HG02759 (cell line): Measurements from ENCODE around the gene OSBPL2.

Source experiments
- ATAC-seq: cut with Tn5 transposase; IDR thresholded peaks from one replicate; pipeline ENCODE4 v1.9.1; 2021; ENCODE audit warnings: mild to moderate bottlenecking, moderate library complexity; ENCODE audit not compliant: unreplicated experiment

Gene OSBPL2

GRCh38 chr20:62321521-62321948 is 83.2 kb downstream of the OSBPL2 start:
- no peak for ATAC-seq

DNA sequence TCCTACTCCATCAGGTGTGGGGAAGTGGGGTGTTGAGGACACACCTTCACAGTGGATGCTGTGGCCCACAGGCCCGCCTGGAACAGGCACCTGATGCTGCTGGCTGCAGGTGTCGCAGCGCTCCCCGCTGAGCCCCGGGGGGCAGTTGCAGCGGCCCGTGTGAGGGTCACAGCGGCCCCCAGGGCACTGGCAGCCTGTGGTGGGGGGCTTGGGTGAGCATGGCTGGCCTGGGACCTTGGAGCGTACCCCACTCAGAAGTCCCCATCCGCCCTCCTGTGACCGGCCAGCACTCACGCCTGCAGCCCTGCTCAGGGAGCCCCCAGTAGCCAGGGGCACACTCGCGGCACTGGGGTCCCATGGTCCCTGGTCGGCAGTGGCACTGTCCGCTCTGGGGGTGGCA is 83.7 kb downstream of the OSBPL2 start:
- no peak for ATAC-seq

GRCh38 chr20:62322492-62323041 is 84.2 kb downstream of the OSBPL2 start:
- ATAC-seq, result no peak

DNA sequence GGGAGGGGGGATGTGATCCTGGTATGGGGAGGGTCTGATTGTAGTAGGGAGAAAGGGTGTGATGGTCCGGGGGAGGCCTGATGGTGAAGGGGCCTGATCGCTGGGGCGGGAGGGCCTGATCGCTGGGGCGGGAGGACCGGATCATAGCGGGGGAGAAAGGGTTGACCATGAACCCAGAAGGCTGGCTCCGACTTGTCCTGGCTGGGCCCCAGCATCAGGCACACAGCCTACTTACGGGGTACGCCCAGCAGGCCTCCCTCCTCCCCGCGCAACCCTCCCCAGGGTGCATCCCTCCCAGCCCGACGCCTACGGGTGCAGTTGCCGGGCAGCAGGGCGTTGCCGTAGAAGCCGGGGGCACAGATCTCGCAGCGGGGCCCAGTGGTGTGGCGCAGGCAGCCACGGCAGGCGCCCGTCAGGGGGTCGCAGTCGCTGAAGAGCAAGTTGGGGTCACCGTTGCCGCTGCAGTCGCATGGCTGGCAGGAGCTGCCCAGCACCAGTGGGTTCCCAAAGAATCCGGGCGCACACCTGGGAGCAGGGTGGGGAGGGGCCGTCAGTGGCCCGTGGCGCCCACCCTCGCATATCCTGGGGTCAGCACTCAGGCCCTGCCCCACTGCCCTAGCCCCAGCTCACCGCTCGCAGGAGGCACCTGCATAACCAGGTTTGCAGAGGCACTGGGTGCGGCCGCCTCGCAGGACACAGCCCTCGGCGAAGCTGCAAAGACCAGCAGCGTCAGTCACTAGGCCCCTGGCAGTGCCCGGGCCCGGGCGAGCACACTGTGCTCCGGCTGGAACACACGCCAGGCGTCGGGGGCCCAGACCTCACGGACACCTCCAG is 85.0 kb downstream of the OSBPL2 start:
- no peak for ATAC-seq

- ATAC-seq, result no peak
These were observed 85.9 kb downstream of the OSBPL2 start for GRCh38 chr20:62323980-62324906.

DNA sequence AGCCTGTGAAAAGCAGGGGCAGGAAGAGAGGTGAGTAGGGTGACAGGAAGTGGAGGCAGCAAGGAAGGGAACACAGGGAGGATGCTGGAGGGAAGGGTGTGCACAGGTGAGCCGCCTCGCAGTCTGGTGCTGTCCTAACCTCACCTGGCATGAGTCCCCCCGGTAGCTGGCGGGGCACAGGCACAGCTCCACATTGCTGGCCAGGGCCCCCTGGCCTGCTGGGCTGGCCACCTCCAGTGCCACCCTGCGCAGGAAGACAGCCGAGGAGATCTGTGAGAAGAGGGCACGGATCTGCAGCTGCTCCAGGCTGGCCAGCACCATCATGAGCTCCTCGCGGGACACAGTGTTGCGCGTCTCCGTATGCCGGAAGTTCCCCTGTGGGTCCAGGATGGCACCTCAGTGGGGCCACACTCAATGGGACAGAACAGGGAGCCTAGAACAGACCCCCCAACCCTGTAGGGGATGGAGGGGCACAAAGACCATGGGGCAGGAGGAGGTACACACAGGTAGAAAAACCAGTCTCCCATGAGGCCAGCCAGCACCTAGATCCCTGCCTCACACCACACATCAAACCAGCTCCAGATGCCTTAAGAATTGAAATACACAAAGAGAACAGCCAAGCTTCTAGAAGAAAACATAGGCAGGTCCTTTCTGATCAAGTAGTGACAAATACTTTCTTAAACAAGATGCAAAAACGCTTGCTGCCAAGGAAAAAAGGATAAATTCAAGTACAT is 87.0 kb downstream of the OSBPL2 start:
- no peak for ATAC-seq

DNA sequence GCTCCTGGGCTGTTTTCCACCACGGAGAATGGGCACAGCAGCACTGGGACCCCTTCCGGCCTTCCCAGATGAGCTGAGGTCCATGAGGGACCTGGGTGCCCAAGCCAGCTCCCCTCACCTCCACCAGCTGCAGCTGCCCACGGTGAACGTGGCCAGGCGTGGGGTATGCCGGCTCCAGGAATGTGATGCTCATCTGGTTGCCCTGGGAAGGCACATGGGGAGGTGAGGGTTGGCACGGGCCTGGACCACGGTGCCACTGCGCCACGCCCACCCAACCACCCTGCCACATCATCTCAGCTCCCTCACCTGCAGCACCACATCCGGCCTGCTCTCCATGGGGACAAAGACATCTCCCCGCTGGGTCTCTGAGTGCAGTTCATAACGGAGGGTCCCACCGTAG is 88.2 kb downstream of the OSBPL2 start:
- ATAC-seq, result no peak

GRCh38 chr20:62326959-62327725 is 88.8 kb downstream of the OSBPL2 start:
- ATAC-seq, result no peak

DNA sequence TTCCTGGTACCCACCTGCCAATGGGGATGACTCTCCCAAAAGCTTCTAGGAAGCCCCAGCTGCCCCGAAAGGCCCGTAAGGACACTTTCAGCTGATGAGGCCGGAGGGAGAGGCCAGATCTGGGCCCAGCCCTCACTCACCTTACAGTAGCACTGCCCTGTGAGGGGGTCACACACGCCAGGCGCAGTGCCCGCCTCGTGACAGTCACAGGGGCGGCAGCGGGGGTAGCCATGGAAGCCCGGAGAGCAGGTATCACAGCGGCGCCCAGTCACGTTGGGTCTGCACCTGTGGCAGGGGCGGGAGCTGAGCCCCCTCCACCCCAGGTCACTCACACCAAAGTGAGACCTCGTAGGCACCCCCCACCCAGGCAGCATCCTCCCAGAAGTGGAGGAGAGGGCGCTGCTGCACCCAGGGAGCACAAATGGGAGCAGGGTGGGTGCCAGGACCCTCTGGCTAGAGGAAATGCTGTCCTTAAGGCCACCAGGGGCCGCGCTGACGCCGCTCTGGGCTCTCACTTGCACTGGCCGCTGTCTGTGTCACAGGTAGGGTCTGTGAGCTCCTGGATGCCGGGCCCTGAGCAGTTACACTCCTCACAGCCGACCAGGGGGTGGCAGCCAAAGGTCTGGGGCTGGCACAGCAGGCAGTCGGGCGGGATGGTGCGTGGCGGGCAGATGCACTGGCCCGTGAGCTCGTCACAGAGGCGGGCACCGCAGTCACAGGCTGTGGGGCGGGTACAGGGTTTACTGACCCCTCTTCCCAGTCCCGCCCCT is 89.6 kb downstream of the OSBPL2 start:
- no peak for ATAC-seq

- no peak for ATAC-seq
These were observed 90.5 kb downstream of the OSBPL2 start for GRCh38 chr20:62328684-62329388.

DNA sequence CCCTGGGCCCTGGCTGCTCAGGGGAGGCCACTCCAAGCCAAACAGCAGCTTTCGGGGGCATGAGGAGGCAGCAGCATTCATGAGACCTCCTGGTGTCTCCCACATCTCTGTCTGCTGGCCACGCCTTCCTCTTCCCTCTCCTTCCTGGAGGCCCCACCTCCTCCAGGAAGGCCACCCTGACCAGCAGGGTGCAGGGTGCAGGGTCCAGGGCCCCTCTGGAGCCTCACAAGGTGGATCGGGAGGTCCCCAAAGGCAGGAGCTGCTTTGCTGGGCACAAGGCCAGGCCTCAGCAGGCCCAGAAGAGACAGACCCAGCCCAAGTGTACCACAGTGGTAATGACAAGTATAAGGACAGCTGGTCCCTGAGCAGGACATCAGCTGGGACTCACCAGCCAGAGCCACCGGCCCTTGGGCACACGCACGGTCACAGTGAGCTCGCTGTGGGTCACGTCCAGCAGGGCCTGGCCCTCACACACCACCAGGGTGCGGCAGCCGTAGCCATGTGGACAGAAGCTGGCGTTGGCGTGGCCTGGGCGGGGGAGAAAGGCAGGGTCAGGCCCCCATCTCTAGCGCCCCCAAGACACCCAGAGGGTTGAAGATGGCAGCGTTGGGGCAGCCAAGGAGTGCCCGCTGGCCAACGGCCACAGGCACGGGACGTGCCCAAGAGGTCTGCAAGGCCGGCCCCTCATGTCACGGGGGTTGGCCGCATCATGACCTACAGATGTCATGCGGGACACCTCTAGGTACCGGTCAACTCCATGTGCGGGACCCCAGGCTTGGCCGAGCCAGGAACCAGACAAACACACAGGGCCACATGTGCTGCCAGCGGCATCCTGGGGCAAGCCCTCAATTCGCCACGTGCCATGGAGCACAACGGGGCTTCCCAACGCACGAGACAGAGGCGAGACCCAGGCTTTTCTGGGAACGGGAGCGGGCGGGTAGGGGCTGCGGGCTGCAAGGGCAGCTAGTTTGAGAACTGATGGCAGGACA is 91.4 kb downstream of the OSBPL2 start:
- no peak for ATAC-seq

DNA sequence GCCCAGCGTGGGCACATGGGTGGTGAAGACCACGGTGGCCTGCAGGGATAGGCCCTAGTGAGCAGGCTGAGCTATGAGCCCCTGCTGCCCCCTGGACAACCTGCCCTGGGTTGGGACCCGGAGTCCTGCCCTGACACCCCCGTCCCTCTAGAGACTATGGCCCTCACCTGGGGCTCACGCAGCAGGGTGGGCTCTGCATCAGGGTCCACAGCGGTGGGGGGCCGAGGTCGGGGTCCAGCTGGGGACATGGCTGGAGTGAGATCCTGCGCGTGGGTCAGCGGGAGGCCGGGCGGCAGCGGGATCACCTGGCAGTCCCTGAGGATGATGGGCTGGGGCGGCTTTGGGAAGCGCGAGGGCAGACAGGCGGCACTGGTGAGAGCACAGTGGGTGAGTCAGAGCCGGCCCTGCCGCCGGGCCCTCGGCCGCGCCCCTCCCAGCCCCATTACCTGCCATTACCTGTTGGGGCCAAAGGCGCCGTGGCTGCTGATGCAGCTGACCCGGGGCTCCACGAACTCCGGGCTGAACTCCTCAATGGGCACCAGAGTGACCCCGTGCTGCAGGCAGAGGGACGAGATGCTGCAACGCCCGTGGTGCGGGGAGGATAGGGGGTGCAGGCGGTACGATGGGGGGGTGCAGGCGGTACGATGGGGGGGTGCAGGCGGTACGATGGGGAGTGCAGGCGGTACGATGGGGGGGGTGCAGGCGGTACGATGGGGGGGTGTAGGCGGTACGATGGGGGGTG is 92.4 kb downstream of the OSBPL2 start:
- no peak for ATAC-seq

DNA sequence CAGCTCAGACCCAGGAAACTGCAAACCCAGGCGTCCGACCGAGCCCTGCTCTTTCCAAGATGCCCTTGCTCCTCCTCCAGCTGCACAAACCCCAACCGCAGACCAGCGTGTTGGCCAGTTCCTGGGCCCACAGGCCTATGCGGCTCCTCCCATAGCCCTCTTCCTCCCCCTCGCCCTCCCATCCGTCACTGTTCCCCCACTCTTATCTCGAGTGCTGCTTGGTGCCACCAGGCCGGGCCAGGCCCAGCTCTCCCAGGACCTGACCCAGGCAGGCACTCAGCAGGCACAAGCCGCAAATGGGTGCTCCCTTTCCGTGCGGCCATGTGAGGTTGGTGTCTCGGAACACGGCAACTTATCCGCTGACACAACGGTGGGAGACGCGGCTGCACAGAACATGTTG is 93.0 kb downstream of the OSBPL2 start:
- ATAC-seq, result no peak

DNA sequence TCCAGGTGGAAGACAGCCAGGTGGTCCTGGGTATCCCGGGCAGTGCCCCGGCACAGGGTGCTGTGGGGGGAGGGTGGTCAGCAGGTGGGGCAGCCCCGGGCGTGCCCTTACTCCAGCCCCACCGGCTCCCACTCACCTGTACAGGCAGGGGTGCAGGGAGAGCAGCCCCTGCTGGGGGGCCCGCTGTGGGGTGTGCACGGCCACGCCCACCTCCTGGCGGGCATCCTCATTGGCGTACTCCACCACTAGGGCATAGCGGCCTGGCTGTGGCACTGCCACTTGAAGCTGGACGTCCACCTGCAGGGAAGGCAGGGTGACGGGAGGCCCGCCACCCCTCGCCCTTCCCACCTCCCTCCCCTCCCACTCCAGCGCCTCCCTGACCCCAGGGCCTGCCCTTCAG is 94.1 kb downstream of the OSBPL2 start:
- ATAC-seq, result no peak

- no peak for ATAC-seq
These were observed 94.9 kb downstream of the OSBPL2 start for GRCh38 chr20:62332989-62333819.
